A673 (cell line): ENCODE measurements around the gene TBC1D22A. TPM values are rescaled to one million over a fixed set of nuclear protein-coding genes. Genes with fewer than 3 reads are reported as not detected.

Source experiments
- BruUV-seq: library from RNA; stranded (reverse); fragments of 400-500 nt; replicated peaks from 2 replicates; lab custom pipeline; 2021; lab: Mats Ljungman, UMichigan
- CTCF ChIA-PET: fragments of 300-600 bp; sonication (Branson Sonifier 250); formaldehyde crosslinking; loops from one replicate; lab custom pipeline; 2022; ENCODE audit warnings: antibody characterized with exemption; lab: Charles Lee
- POLR2A ChIA-PET: fragments of 300-600 bp; sonication (Branson Sonifier 250); formaldehyde crosslinking; loops from one replicate; lab custom pipeline; 2022; ENCODE audit warnings: antibody characterized with exemption; ENCODE audit not compliant: low non-redundant PET; lab: Charles Lee
- DNase-seq: peaks from one replicate; pipeline ENCODE4 v3.0.0-alpha.2; 2015; ENCODE audit warnings: low spot score
- H3K27ac ChIP-seq: fragments of 200-600 bp; sonication (generic); 2 replicates; pipeline ENCODE4 v1.5.1; 2016; ENCODE audit warnings: mixed run types, low read depth, mild to moderate bottlenecking, mixed read lengths, antibody characterized with exemption, low read length; ENCODE audit not compliant: poor library complexity, severe bottlenecking
- H3K27me3 ChIP-seq: fragments of 200-600 bp; sonication (generic); replicated peaks from 2 replicates; pipeline ENCODE4 v1.6.1; 2017; ENCODE audit warnings: mixed run types, low read depth, mild to moderate bottlenecking, mixed read lengths, antibody characterized with exemption, low read length; ENCODE audit not compliant: insufficient read depth, poor library complexity
- H3K36me3 ChIP-seq: fragments of 200-600 bp; sonication (generic); 2 replicates; pipeline ENCODE4 v1.6.1; 2016; ENCODE audit warnings: mixed run types, mild to moderate bottlenecking, mixed read lengths, antibody characterized with exemption, low read length; ENCODE audit not compliant: insufficient read depth, poor library complexity, severe bottlenecking
- H3K4me1 ChIP-seq: fragments of 200-600 bp; sonication (generic); 2 replicates; pipeline ENCODE4 v1.6.1; 2017; ENCODE audit warnings: mixed run types, mild to moderate bottlenecking, mixed read lengths, antibody characterized with exemption, low read length; ENCODE audit not compliant: insufficient read depth, poor library complexity, severe bottlenecking
- H3K4me3 ChIP-seq: fragments of 200-600 bp; sonication (generic); 2 replicates; pipeline ENCODE4 v1.5.1; 2016; ENCODE audit warnings: low read depth, mixed run types, mild to moderate bottlenecking, mixed read lengths, low read length; ENCODE audit not compliant: poor library complexity, severe bottlenecking
- H3K9me3 ChIP-seq: fragments of 200-600 bp; sonication (generic); 2 replicates; pipeline ENCODE4 v1.6.1; 2016; ENCODE audit warnings: mixed run types, low read depth, mild to moderate bottlenecking, mixed read lengths, antibody characterized with exemption, low read length; ENCODE audit not compliant: poor library complexity, severe bottlenecking
- CTCF ChIP-seq: fragments of 300-800, 200-600 bp; sonication (generic); conservative IDR thresholded peaks from 2 replicates; pipeline ENCODE4 v1.5.1; 2017; ENCODE audit warnings: low read depth, mild to moderate bottlenecking, antibody characterized with exemption, low read length, moderate library complexity, mixed read lengths
- EZH2 ChIP-seq: fragments of 200-600 bp; sonication (generic); IDR thresholded peaks from 2 replicates; pipeline ENCODE4 v1.6.1; 2017; ENCODE audit warnings: borderline replicate concordance, low read depth, mild to moderate bottlenecking, mixed read lengths, antibody characterized with exemption, low read length; ENCODE audit not compliant: poor library complexity, severe bottlenecking
- intact Hi-C: fragments of 100-400 bp; cut with micrococcal nuclease; formaldehyde crosslinking; loops from one replicate; pipeline ENCODE4 v1.10.0; 2022; ENCODE audit not compliant: unreplicated experiment
- total RNA-seq: library from RNA; stranded (reverse); gene quantifications from 2 replicates; pipeline ENCODE4 v1.2.3, GENCODE V29; 2021

Gene TBC1D22A
- total RNA-seq, 1 experiment from 2014 or later: 22.5 TPM

- H3K9me3 ChIP-seq: no peaks in the 10 kb centered on the region
- no peaks in the 10 kb centered on the region for H3K27me3 ChIP-seq
- intact Hi-C loops: no loop called here
- no peak for DNase-seq
- POLR2A ChIA-PET: no interaction called here
- TF ChIP-seq EZH2 (no peak), CTCF (no peak)
- no peaks in the 10 kb centered on the region for H3K4me1 ChIP-seq
- H3K4me3 ChIP-seq: no peak overlapping the region
- H3K36me3 ChIP-seq: no peaks in the 10 kb centered on the region
- no peak overlapping the region for H3K27ac ChIP-seq
- CTCF ChIA-PET: no interaction called here
- no TSS peak for BruUV-seq
Measured at GRCh38 chr22:46984751-46985506, 222.5 kb downstream of the TBC1D22A start.

- no peaks in the 10 kb centered on the region for H3K9me3 ChIP-seq
- intact Hi-C loops: no loop called here
- no peaks in the 10 kb centered on the region for H3K36me3 ChIP-seq
- H3K4me3 ChIP-seq: no peak overlapping the region
- POLR2A ChIA-PET: no interaction called here
- no peak for DNase-seq
- TF ChIP-seq EZH2 (no peak), CTCF (no peak)
- H3K4me1 ChIP-seq: no peaks in the 10 kb centered on the region
- no peaks in the 10 kb centered on the region for H3K27me3 ChIP-seq
- no TSS peak for BruUV-seq
- CTCF ChIA-PET: no interaction called here
- H3K27ac ChIP-seq: no peak overlapping the region
Measured at GRCh38 chr22:46985507-46985882, 223.0 kb downstream of the TBC1D22A start.

GRCh38 chr22:46986788-46987187 lies 224.3 kb downstream of the TBC1D22A start:
- H3K4me3 ChIP-seq: no peak overlapping the region
- TF ChIP-seq EZH2 (no peak), CTCF (no peak)
- no peak for DNase-seq
- no peaks in the 10 kb centered on the region for H3K4me1 ChIP-seq
- H3K9me3 ChIP-seq: no peaks in the 10 kb centered on the region
- POLR2A ChIA-PET: no interaction called here
- H3K27ac ChIP-seq: no peak overlapping the region
- H3K27me3 ChIP-seq: no peaks in the 10 kb centered on the region
- no TSS peak for BruUV-seq
- intact Hi-C loops: no loop called here
- H3K36me3 ChIP-seq: no peaks in the 10 kb centered on the region
- CTCF ChIA-PET: no interaction called here
